GM19328 (cell line): Measurements from ENCODE around the gene SOX4.
A peak's percentile ranks its signal among the peaks of the same experiment; 100 is the strongest.
"Not testable (repeated sequence)": the region's sequence is repeated elsewhere in the genome, so short reads cannot be mapped to it uniquely, and the experiment has no call there.

Experiments used
- ATAC-seq: cut with Tn5 transposase; IDR thresholded peaks from one replicate; pipeline ENCODE4 v1.9.1; 2021; ENCODE audit warnings: mild to moderate bottlenecking, moderate library complexity; ENCODE audit not compliant: unreplicated experiment

Gene SOX4

DNA sequence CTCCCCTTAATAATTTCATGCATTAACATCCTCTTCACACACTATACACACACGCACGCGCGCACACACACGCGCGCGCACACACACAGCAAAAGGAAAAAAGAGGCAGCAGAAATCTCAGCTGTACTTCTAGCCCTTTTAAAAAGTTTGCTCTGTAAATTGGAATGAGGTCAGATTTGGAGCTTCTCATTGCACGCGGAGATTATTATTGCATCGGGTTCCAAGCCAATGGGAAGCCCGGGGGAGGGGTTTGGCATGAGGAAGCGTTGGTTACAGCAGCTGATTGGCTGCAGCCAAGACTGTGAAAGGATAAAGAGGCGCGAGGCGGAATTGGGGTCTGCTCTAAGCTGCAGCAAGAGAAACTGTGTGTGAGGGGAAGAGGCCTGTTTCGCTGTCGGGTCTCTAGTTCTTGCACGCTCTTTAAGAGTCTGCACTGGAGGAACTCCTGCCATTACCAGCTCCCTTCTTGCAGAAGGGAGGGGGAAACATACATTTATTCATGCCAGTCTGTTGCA, at the start of gene SOX4:
Gene SOX4, plus strand, starts transcription at position 340 of the 515 bp plus-strand sequence. CDS start 784 bp downstream, outside the sequence.
- ATAC-seq = peak; percentile 65

DNA sequence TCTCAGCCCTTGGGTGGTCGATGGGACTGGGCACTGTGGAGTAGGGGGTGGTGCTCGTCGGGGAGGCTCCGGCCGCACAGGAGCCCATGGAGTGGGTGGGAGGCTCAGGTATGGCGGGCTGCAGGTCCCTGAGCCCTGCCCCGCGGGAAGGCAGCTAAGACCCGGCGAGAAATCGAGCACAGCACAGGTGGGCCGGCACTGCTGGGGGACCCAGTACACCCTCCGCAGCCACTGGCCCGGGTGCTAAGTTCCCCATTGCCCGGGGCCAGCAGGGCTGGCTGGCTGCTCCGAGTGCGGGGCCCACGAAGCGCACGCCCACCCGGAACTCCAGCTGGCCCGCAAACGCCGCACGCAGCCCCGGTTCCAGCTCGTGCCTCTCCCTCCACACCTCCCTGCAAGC, 41.3 kb upstream of the SOX4 start:
- not testable (repeated sequence) for ATAC-seq

DNA sequence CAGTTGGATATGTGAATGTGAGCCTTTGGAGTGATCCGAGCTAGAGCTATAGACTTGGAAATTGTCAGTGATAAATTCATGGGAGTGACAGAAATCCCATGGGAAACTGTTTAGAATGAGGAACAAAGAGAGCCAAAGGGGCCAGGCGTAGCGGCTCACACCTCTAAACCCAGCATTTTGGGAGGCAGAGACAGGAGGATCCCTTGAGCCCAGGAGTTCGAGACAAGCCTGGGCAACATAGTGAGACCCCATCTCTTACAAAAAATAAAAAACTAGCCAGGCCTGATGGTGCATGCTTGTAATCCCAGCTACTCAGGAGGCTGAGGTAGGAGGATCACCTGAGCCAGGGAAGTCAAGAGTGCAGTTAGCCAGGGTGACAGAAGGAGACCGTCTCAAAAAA, 39.3 kb upstream of the SOX4 start:
- no peak for ATAC-seq

DNA sequence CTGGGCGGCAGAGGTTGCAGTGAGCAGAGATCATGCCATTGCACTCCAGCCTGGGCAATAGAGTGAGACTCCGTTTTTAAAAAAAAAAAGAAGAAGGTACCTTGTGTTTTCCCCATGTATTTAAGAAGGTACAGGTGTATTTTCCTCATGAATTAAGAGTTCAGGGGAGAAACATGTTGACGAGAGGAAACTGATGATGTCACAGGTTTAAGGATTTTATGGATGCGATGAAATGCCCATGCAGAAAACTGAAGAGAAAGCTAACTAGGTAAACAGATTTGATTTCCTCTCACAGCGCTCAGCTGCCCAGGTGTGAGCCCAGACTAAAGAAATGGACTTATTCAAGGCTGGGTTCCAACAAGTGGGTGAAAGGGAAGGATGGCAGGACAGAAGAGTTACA, 38.4 kb upstream of the SOX4 start:
- no peak for ATAC-seq

DNA sequence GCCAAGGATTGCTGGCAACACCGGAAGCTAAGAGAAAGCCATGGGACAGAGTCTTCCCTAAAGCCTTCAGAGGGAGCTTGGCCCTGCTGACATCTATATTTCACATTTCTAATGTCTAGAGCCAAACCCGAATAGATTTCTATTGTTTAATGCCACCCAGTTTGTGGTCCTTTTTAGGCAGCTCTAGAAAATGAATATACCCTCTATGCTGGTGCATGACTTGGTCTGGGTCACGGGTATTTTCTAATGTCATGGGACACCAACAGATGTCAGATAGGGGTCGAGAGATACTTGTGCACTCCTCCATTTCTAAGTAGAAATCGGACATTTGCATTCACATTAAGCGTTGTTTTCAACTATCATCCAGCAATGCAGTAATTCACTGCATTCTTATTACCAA, 37.0 kb upstream of the SOX4 start:
- no peak for ATAC-seq

DNA sequence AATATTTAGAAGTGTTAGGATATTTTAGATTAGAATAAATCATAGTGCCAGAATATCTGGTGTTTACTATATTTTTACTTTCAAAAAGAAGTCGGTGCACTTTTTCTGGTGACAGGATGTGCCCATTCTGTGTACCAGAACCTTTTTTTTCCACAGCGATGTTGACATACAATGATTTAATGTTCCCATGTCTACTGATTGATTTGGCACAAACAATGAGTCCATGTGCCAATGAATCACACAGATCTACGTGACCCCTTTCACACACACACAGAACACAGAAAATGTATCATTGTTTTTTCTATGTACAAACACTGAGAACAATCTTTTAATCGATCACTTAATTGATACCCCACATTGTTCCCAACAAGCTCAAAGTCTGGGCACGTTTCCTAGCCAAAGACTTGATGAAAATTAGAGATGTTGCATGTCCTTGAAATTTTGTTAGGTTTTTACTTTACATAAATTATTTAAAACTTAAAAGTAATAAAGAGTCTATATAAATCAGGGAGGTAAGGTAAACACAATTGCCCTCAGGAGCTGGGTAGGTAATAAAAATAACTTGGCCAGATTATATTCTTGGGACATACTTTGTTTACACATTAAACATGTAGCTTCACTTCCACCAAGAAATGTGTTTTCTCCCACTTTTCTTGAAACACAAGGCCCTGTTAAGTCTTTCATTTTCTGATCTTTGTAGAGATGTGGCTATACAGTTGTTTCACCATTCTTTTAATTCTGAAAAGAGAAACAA, 36.4 kb upstream of the SOX4 start:
- ATAC-seq = no peak

DNA sequence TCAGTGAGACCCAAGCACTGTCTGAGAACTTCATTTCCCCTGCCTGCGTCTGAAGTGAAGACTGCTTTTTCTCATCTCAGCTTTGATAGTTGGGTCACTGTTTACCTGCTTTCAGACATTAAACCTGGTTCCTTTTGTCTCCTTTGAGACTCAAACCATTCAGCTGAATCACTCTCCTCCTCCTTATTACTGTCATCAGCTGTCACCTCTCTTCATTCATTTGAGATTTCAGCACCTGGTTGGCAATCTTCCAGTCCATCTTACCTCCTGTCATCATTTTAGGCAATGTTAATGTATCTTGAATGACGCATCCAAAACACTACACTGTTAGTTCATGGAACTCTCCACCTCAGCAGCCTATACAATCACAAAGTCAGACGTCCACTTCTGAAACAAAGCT, 34.3 kb upstream of the SOX4 start:
- no peak for ATAC-seq

DNA sequence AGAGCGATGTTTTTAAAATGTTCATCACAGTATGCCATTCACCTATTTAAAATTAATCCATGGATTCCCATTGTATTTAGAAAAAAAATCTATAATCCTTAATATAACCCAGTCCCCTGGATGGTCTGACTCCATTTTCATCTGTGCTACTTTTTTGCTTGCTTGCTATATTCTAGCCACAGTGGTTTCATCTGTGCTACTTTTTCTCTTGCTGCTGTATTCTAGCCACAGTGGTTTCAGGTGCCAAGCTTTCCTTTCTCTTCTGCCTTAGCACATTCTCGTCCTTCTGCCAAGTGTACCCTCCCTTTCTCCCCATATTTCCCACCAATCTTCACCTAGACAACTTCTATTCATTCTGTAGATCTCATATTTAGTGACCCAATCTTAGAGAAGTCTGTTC, 33.3 kb upstream of the SOX4 start:
- ATAC-seq = no peak

DNA sequence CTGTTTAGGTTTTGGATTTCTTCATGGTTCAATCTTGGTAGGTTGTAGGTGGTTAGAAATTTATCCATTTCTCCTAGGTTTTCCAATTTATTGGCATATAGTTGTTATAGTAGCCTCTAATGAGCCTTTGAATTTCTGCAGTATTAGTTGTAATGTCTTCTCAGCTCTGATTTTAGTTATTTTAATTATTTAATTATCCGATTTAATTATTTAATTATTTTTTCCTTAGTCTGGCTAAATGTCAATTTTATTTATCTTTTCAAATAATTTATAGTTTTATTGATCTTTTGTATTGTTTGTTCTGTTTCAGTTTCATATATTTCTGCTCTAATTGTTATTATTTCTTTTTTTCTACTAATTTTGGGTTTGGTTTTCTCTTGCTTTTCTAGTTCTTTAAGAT, 28.1 kb upstream of the SOX4 start:
- ATAC-seq = no peak

DNA sequence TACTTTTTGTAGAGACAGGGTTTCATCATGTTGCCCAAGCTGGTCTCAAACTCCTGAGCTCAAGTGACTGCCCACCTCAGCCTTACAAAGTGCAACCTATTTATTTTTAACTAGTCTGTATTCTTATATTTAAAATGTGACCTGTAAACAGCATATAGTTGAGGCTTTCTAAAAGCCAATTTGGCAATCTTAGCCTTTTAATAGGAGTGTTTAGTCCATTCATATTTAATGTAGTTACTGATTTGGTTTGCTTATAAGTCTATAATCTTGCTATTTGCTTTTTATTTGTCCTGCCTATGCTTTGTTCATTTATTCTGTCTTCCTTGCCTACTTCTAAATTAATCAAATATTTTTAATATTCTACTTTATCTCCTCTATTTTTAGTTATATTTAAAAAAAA, 15.0 kb upstream of the SOX4 start:
- ATAC-seq = no peak

DNA sequence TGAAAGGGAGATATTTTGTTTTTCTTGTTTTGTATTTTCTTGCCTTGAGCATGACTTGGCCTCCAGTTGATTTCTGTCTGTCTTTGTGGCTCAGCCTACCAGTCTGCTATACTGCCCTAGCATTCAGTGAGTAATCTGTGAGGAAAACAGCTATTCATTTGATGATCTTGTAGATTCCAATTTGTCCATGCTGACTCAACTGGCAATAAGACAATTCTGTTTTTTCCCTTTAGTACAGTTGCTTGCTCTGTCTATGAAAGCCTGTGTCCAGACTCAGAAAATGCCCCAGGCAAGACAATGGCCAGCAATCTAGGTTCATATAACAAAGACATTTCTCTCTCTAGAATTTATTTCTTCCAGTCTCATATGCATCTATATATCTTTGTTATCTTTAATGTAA, 10.9 kb upstream of the SOX4 start:
- no peak for ATAC-seq

DNA sequence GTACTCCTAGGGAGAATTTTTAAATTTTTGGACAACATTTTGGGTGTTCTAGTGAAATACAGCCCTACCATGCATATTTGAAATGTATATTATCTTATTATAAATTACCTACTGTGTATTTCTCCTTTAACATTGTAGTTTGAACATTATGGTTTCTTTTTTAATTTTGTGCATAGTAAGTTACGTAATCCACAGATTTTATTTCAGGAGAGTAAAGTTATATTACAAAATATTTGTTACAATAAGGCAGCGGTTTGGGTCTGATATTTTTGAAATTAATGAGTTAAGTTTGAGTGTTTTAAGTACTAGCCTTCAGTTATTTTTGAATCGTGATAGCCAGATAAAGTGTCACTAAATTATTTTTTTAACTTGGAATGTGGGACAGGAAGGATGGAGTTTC, 7.3 kb upstream of the SOX4 start:
- no peak for ATAC-seq

DNA sequence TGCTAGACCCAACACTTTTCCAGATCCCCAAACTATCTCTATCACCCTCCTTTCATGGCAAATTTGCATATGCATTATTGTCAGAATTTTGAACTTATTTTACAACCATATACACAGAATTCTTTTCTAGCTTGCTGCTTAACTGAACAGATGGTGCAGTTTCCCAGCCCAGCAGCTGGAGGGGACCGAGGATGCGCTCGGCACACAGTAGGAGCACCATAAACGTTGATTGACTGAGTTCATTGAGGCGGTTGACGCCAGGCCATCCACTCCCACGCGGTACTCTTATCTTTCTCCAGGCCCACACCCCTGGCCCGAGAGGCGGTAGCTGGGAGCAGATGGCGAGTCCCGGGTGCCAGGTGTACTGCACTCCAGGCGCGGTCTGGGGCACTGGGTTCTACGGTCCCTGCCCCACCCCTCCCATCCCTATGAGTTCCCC, 6.8 kb upstream of the SOX4 start:
- ATAC-seq = no peak

DNA sequence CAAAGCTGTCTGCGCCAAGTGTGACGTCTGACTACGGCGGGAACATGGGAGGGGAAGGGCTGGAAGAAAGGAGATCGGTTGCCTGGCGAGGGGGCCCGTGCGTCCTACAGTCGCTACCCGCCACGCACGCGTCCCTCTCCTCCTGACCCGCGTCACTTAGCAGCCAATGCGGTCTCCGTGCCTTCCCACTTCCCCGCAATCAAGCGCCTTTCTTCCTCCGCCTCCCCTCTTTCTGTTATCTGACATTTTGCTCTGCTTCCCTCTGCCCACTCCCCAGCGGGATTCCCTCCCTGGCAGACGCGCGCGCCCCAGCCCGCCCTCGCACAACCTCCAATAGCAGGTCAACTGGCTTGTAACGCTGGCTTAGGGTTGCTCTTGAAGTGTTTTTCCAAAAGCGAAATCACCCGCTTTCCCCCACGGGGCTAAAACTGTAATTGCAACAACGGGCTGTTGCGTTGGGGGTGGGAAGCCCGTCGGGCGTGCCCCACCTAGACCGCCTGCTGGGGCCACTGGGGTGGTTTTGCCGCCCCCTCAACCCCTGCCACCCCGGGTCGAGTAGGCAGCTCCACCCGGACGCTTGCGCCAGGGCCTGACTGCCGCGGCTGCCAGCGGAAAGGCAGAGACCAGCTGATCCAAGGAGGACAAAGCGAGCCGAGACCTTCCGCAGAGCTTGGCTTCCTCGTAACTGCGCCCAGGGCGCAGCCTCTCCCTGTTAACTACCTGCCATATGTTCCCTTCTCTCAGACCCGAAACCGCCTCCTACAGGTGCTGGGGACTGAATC, 6.2 kb upstream of the SOX4 start:
- peak; percentile 42 for ATAC-seq

DNA sequence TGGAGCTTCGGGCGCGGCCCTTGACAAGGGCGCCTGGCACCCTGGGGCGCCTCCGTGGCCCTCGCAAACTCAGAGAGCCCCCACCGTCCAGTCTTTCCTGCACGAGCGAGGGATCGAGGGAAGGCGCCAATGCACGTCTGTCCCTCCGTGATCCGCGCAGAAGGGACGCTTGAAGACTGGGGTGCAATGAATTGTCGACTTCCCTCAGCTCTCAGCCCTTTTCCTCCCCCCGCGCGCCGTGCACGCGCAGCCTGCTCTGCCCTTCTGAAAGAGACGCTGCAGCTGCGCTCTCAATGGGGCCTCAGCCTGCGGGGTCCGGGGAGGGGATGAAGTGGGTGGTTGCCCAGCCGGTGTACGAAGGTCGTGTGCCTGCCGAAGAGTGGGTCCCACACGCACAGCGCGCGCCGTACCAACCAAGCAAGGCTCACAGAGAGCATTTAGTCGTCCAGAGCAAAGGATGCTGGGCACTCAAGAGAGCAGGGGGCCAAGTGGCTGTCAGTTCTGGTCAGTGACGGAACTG, 5.5 kb upstream of the SOX4 start:
- peak; percentile 35 for ATAC-seq

DNA sequence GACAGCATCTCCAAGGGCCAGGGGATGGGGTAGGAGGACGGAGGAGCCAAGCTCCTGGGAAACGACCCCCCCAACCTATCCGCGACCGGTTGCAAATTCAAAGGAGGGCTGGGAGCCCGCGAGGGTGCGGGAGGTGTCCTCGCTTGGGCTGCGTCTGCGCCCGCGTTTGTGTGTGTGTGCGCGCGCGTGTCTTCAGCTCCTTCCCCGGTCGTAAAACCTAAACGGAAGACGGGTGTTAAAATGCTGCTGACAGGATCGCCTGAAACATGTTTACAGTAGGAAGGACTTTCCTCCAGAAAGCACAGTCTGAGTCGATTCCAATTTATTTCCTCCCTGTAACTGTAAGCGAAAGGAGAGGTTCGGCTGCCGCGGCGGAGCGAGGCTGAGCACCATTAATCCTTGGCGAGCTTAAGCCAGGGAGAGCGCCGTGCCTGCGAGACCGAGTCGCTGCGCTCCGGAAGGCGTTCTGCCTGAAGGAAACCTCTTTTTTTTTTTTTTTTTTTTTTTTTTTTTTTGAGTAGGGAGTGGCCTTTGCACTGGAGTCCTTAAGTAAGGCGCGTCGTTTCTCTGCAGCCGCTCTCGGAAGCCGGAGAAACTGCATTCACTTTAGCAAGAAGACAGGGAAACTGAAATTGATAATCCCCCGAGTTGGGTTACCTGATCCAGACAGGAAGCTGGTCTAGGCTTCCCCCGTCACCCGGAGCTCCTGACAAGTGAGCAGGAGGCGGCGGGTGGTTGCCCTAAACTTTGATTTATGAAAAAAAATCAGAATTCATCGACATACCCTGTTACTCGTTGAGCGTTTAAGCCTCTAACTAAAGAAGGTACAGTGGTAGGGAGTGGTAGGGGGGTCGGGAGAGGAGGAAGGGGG, 4.8 kb upstream of the SOX4 start:
- ATAC-seq = peak; percentile 22

DNA sequence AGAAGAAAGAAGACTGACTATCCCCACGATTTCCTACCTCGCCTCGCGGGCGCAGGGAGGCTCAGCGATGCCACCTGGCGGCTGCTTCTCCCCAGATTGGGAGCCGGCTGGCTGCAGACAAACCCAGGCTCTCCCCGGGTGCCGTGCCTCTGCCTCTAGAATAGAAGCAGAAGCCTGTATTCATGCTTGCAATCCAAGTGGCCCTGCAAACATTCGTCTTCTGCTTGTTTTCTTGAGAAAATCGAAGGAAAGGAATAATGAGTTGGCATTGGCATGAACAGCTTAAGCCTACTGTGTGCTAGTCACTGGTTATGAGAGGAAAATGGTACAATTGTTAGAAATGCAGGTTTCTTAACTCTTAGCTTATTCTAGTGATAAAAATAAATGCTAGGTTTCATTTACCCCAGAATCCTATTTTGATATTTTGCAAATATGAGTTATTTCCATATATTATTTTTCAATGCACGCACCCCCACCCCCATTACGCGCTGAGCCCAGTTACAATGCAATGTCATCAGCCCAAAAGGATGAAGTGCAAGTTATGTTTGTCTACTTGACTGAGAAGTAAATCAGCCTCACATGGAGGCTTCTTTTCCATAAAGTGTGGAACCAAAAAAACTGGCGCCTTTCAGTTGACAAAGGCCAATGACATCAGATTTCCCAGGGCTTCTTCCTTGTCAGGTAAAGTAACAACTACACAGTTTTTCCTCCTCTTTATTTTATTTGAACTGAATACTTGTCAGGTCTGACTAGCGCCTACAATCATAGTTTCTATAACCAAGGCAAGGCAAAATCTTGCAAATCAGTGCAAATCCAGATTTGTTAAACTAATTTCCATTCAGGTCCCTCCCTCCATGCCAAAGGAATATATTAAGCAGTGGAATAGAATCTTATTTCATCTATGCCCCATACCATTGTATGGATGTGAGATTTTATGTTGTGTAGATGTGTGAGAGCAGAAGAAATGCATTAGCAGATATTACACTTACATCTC, 3.9 kb upstream of the SOX4 start:
- ATAC-seq = peak; percentile 26

DNA sequence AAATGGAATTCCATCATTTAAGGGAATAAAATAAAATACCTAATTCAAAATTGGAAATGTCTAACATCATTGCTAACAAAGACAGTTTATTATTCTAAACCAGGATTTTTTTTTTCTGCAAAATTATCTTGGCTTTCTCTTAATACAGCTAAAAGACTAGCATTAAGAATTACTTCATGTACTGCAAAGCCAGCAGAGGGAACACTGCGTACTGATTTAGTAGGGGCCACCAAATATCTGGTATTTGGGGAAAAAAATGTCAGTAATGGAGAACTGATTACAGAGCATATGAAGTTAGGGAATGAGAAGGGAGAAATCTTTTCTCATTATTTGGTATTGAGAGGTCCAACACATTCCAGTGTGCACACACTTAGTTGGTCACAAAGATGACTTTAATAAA, 3.2 kb upstream of the SOX4 start:
- no peak for ATAC-seq

DNA sequence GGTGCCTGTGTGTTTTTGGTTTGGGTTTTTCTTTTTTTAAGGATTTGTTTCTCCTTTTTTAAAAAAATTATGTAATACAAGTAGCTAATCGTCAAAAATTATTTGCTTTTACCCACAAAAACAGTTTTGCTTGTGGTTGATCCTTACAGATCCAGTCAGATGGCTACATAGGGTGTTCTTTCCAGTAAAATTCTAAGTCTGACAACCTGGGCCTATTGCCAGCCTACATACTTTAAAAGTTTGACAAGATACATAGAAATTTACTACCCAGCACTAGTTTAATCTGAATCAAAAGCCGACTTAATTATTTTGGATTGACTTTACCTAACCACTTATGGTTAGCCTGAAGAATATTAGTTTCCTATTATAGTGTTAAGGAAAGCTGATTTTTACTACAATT, 2.1 kb upstream of the SOX4 start:
- no peak for ATAC-seq

DNA sequence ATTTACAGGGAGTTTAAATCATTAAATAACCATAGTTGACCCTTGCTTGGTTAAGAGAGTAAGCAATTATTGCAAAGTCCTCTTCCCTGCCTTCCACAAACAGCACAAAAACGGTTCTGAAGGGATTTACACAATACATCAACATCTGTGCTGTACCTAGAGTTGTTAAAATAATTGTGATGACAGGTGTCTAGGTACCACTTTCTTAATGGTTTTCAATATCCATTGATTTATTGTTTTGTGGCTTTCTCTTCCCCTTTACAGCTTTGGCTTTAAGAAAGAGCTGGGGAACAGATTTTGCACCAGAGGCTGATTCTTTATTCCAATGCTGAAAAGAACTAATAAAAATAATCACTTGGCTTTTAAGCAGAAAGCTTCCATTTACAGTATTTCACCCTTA, 598 bp upstream of the SOX4 start:
- no peak for ATAC-seq
